ENCODE data around the gene ELFN1.

DNA sequence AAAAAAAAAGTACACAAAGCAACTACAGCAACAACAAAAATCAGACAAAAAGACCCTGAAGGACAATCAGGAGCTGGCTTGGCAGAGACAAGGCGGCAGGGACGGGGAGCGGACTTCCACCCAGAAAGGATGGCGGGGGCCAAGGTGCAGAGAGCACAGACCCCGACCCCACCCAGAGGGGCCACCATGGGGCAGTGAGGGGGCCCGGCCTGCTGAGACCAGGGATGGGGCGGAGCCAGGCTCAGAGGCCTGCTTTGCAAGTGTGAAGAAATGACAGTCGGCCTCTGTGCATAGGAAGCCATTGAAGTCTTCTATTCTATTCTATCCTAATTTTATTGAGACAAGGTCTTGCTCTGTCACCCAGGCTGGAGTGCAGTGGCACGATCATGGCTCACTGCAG is 82.0 kb downstream of the ELFN1 start:
- TF ChIP-seq CTCF (IDR thresholded peaks at IDR 0.05; ENCODE audit: borderline replicate concordance, extremely low read depth, low read length, poor library complexity, severe bottlenecking), result no peak
- no peak for TF ChIP-seq EZH2 (IDR thresholded peaks at IDR 0.05; ENCODE audit: borderline replicate concordance, low read depth, low read length, severe bottlenecking)

Data from DND-41 (cell line).